Measurements from ENCODE around the gene HOXA5. TPM values are rescaled to one million over a fixed set of nuclear protein-coding genes. Genes with fewer than 3 reads are reported as not detected.
A peak's percentile ranks its signal among the peaks of the same experiment; 100 is the strongest.

HOXA5 gene
- total and polyA plus RNA-seq, 2 of the 8 experiments (the other 6 are each of a cell fraction or from before 2014, with no cell fraction given) = not detected

- TF ChIP-seq POU5F1 (IDR thresholded peaks at IDR 0.05; ENCODE audit: low read depth, low read length) (no peak), NRF1 (IDR thresholded peaks at IDR 0.05; ENCODE audit: low read depth, low read length) (no peak), ATF3 (IDR thresholded peaks at IDR 0.05; ENCODE audit: insufficient read depth, low read depth, low read length) (no peak), MAX (IDR thresholded peaks at IDR 0.05) (no peak), CHD2 (IDR thresholded peaks at IDR 0.05; ENCODE audit: low read length) (no peak), BRCA1 (IDR thresholded peaks at IDR 0.05; ENCODE audit: low read depth, low read length) (no peak), SIX5 (IDR thresholded peaks at IDR 0.05; ENCODE audit: low read depth, low read length) (no peak), SP2 (IDR thresholded peaks at IDR 0.05; ENCODE audit: low read length) (no peak), GABPA (IDR thresholded peaks at IDR 0.05; ENCODE audit: borderline replicate concordance, insufficient read depth, low read length) (no peak), E2F6 (IDR thresholded peaks at IDR 0.05) (no peak), POLR2AphosphoS5 (IDR thresholded peaks at IDR 0.05; ENCODE audit: low read depth, low read length) (no peak), BACH1 (IDR thresholded peaks at IDR 0.05; ENCODE audit: low read length) (no peak), MAFK (IDR thresholded peaks at IDR 0.05; ENCODE audit: low read depth, low read length) (no peak), EGR1 (IDR thresholded peaks at IDR 0.05; ENCODE audit: borderline replicate concordance, low read depth, low read length) (peak; percentile 71; the same call in 1 of the 2 replicates), TAF1 (IDR thresholded peaks at IDR 0.05; ENCODE audit: low read depth, low read length) (no peak), ATF2 (IDR thresholded peaks at IDR 0.05; ENCODE audit: low read length) (no peak), RNF2 (IDR thresholded peaks at IDR 0.05; ENCODE audit: borderline replicate concordance, low read depth, low read length, missing control alignments, poor library complexity, severe bottlenecking) (peak; percentile 98), SIRT6 (IDR thresholded peaks at IDR 0.05; ENCODE audit: low read length) (no peak), TAF7 (optimal IDR thresholded peaks at IDR 0.05; ENCODE audit: borderline replicate concordance, low read depth, low read length) (no peak), KDM4A (IDR thresholded peaks at IDR 0.05; ENCODE audit: low read depth, low read length, severe bottlenecking) (peak; percentile 61)
Observed at GRCh38 chr7:27112955-27113949, 30.2 kb downstream of the HOXA5 start (continued).
